ENCODE results near the gene PLBD2.

Gene PLBD2

GRCh38 chr12:113358381-113359132 is at the start of gene PLBD2:
TSS of gene PLBD2 (plus strand) at chr12:113358587. CDS start at chr12:113358601, 14 bp downstream.
- peak; percentile 91 for DNase-seq

GRCh38 chr12:113310489-113310888 is 47.9 kb upstream of the PLBD2 start:
- DNase-seq, result no peak

GRCh38 chr12:113314121-113314529 is 44.3 kb upstream of the PLBD2 start:
- no peak for DNase-seq

GRCh38 chr12:113315358-113315757 is 43.0 kb upstream of the PLBD2 start:
- no peak for DNase-seq

- no peak for DNase-seq
Measured at GRCh38 chr12:113316155-113316554, 42.2 kb upstream of the PLBD2 start.

GRCh38 chr12:113317122-113317521 is 41.3 kb upstream of the PLBD2 start:
- no peak for DNase-seq

- no peak for DNase-seq
Measured at GRCh38 chr12:113318046-113318656, 40.2 kb upstream of the PLBD2 start.

- DNase-seq, result no peak
Measured at GRCh38 chr12:113318900-113319628, 39.3 kb upstream of the PLBD2 start.

- no peak for DNase-seq
Measured at GRCh38 chr12:113320401-113320800, 38.0 kb upstream of the PLBD2 start.

- DNase-seq, result no peak
Measured at GRCh38 chr12:113322343-113322742, 36.0 kb upstream of the PLBD2 start.

GRCh38 chr12:113325916-113326315 is 32.5 kb upstream of the PLBD2 start:
- DNase-seq, result no peak

- no peak for DNase-seq
Measured at GRCh38 chr12:113326775-113327395, 31.5 kb upstream of the PLBD2 start.

GRCh38 chr12:113328368-113328889 is 30.0 kb upstream of the PLBD2 start:
- DNase-seq, result no peak

- DNase-seq, result no peak
Measured at GRCh38 chr12:113329022-113329790, 29.2 kb upstream of the PLBD2 start.

- no peak for DNase-seq
Measured at GRCh38 chr12:113329791-113330417, 28.5 kb upstream of the PLBD2 start.

- DNase-seq, result no peak
Measured at GRCh38 chr12:113330505-113330904, 27.9 kb upstream of the PLBD2 start.

- DNase-seq, result no peak
Measured at GRCh38 chr12:113332688-113333417, 25.5 kb upstream of the PLBD2 start.

GRCh38 chr12:113333418-113333750 is 25.0 kb upstream of the PLBD2 start:
- no peak for DNase-seq

GRCh38 chr12:113333877-113334785 is 24.3 kb upstream of the PLBD2 start:
- DNase-seq, result peak; percentile 36

All from activated CD4-positive, CD25-positive, alpha-beta regulatory T cell treated with anti-CD3 and anti-CD28 coated beads, Interleukin-2, amount 50 U/mL, for 72 hours (primary cell).